Endodermal cell (in vitro differentiated cells): ENCODE results near the gene PACRG. TPM values are rescaled to one million over a fixed set of nuclear protein-coding genes. Genes with fewer than 3 reads are reported as not detected.

ENCODE experiments used
- DNase-seq: peaks from one replicate; pipeline ENCODE4 v3.0.0-alpha.2; 2017
- H3K27ac ChIP-seq: 2 replicates; pipeline ENCODE4 v1.5.1; 2013; ENCODE audit warnings: mild to moderate bottlenecking, low read depth, low read length, moderate library complexity
- H3K27me3 ChIP-seq: 2 replicates; pipeline ENCODE4 v1.6.1; 2013; ENCODE audit warnings: mild to moderate bottlenecking, low read length, moderate library complexity; ENCODE audit not compliant: insufficient read depth, control insufficient read depth, poor library complexity, severe bottlenecking
- H3K36me3 ChIP-seq: 2 replicates; pipeline ENCODE4 v1.7.0; 2013; ENCODE audit warnings: mild to moderate bottlenecking, low read length, moderate library complexity; ENCODE audit not compliant: control insufficient read depth, insufficient read depth
- H3K4me1 ChIP-seq: one replicate; pipeline ENCODE4 v1.7.0; 2013; ENCODE audit warnings: low read length; ENCODE audit not compliant: control insufficient read depth, insufficient read depth
- H3K4me3 ChIP-seq: 2 replicates; pipeline ENCODE4 v1.5.1; 2013; ENCODE audit warnings: mild to moderate bottlenecking, low read length, moderate library complexity
- H3K9ac ChIP-seq: 2 replicates; pipeline ENCODE4 v1.6.1; 2013; ENCODE audit warnings: mild to moderate bottlenecking, low read length, moderate library complexity; ENCODE audit not compliant: poor library complexity, severe bottlenecking; ENCODE audit errors: extremely low read depth
- H3K9me3 ChIP-seq: 2 replicates; pipeline ENCODE4 v1.6.1; 2013; ENCODE audit warnings: mild to moderate bottlenecking, low read length, moderate library complexity; ENCODE audit not compliant: control insufficient read depth
- H3K27ac Mint-ChIP-seq: 2 replicates; pipeline ENCODE4 v1.8.0; 2020; ENCODE audit warnings: mixed read lengths
- H3K27me3 Mint-ChIP-seq: 2 replicates; pipeline ENCODE4 v1.8.0; 2021; ENCODE audit warnings: mild to moderate bottlenecking, mixed read lengths; ENCODE audit not compliant: insufficient read depth
- H3K36me3 Mint-ChIP-seq: 2 replicates; pipeline ENCODE4 v1.8.0; 2020; ENCODE audit warnings: low read depth, mixed read lengths
- H3K4me1 Mint-ChIP-seq: 2 replicates; pipeline ENCODE4 v1.8.0; 2020; ENCODE audit warnings: mixed read lengths
- H3K4me3 Mint-ChIP-seq: 2 replicates; pipeline ENCODE4 v1.8.0; 2020; ENCODE audit warnings: mild to moderate bottlenecking, moderate library complexity, mixed read lengths
- H3K9me3 Mint-ChIP-seq: 2 replicates; pipeline ENCODE4 v1.8.0; 2020; ENCODE audit warnings: mild to moderate bottlenecking, mixed read lengths
- WGBS, 2 experiments: methylation state at CpG; one replicate each; pipeline versions ENCODE4 v1.1.5 to v1.1.7; 2013; ENCODE audit warnings: missing lambda C conversion rate in 2 of 2, mixed read lengths in 1 of 2; ENCODE audit not compliant: insufficient coverage in 1 of 2, insufficient read length in 1 of 2; 5-methylcytosine and 5-hydroxymethylcytosine counted together
- total RNA-seq, 2 donors: library from RNA; stranded (reverse); fragmentation: NEBNext Ultra II Directional in 1 of 2; extraction: Animal tissue kit (Norgen Biotek cat#: 25700) in 1 of 2; gene quantifications; 2 replicates in 1 of 2; 3 replicates in 1 of 2; pipeline ENCODE4 v1.2.1, GENCODE V29; 2021
- TF ChIP-seq, protein P1 (sequence below): fragments of 200-600 bp; sonication (generic); conservative IDR thresholded peaks from 2 replicates; pipeline ENCODE4 v1.5.0; 2021; ENCODE audit warnings: antibody characterized with exemption, mild to moderate bottlenecking

The PACRG gene
- total RNA-seq, 2 donors from 2014 or later = 0.42 to 0.44 TPM

DNA sequence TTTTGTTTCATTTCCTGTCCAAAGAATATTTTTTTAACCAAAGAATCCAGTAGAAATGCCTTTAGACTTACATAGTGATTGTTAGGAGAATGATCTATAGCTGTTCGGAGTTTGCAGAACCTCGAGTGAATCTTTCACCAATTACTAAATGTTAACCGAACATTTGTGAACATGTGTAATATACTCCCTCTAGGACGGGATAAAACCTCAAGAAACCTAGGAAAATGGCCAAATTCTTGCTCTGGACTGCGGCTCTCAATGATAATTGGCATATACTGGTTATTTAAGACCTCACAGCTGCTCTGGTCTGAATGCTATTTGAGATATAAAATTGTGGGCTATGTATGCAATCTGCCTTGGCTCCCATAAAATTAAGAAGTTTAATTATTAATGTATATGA, 137.1 kb downstream of the PACRG start:
- Histone ChIP-seq H3K27ac (no peak overlapping the region), H3K9ac (no peak overlapping the region), H3K27me3 (no peaks in the 10 kb centered on the region), H3K4me1 (no peaks in the 10 kb centered on the region), H3K9me3 (no peaks in the 10 kb centered on the region), H3K4me3 (no peak overlapping the region), H3K36me3 (no peaks in the 10 kb centered on the region)
- Mint-ChIP-seq H3K36me3 (no peaks in the 10 kb centered on the region), H3K27me3 (no peaks in the 10 kb centered on the region), H3K4me3 (no peak overlapping the region), H3K27ac (no peak overlapping the region), H3K9me3 (no peaks in the 10 kb centered on the region), H3K4me1 (peaks cover 4% of the 10 kb centered on the region)
- WGBS, 2 experiments = 89 to 92% methylated on average over 3 to 5 of the region's 5 CpGs
- no peak for DNase-seq
- TF ChIP-seq, protein P1, sequence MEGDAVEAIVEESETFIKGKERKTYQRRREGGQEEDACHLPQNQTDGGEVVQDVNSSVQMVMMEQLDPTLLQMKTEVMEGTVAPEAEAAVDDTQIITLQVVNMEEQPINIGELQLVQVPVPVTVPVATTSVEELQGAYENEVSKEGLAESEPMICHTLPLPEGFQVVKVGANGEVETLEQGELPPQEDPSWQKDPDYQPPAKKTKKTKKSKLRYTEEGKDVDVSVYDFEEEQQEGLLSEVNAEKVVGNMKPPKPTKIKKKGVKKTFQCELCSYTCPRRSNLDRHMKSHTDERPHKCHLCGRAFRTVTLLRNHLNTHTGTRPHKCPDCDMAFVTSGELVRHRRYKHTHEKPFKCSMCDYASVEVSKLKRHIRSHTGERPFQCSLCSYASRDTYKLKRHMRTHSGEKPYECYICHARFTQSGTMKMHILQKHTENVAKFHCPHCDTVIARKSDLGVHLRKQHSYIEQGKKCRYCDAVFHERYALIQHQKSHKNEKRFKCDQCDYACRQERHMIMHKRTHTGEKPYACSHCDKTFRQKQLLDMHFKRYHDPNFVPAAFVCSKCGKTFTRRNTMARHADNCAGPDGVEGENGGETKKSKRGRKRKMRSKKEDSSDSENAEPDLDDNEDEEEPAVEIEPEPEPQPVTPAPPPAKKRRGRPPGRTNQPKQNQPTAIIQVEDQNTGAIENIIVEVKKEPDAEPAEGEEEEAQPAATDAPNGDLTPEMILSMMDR = no peak

DNA sequence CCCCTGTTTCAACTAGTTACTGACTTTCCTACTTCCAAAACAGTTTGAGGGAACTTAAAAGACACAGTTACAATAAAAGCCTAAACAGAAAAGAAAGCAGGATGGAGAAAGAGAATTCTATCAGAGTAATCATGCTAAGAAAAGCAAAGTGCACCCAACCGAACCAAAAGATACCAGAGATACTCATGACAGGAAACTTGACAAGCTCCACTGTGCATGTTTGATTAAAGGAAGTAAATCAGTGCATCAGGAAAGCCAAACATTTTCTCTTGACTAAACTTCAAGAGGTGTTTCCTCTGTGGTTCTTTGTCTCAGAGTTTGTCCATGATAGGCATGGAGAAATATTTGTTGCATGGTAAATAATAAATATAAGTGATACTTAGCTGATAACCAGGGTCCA, 138.9 kb downstream of the PACRG start:
- DNase-seq = no peak
- H3K27me3 Mint-ChIP-seq = no peaks in the 10 kb centered on the region

GRCh38 chr6:162868397-162868796, 140.6 kb downstream of the PACRG start:
- H3K27ac Mint-ChIP-seq = no peak overlapping the region
- Histone ChIP-seq H3K9ac (no peak overlapping the region), H3K4me3 (no peak overlapping the region), H3K9me3 (no peaks in the 10 kb centered on the region), H3K4me1 (no peaks in the 10 kb centered on the region), H3K36me3 (no peaks in the 10 kb centered on the region), H3K27ac (no peak overlapping the region), H3K27me3 (no peaks in the 10 kb centered on the region)
- no peaks in the 10 kb centered on the region for H3K9me3 Mint-ChIP-seq
- peak; percentile 42 for DNase-seq
- H3K36me3 Mint-ChIP-seq = no peaks in the 10 kb centered on the region
- WGBS, 2 experiments = 95 to 100% methylated on average over 7 to 15 of the region's 18 CpGs
- no peak overlapping the region for H3K4me3 Mint-ChIP-seq
- TF ChIP-seq, protein P1 = no peak
- no peaks in the 10 kb centered on the region for H3K27me3 Mint-ChIP-seq
- H3K4me1 Mint-ChIP-seq = no peaks in the 10 kb centered on the region

More for the DNA sequence above, 138.9 kb downstream of the PACRG start:
- no peak overlapping the region for H3K27ac Mint-ChIP-seq
- H3K4me3 Mint-ChIP-seq = no peak overlapping the region
- WGBS, 2 experiments = 85 to 90% methylated on average over 1 of the region's 1 CpG
- Histone ChIP-seq H3K9ac (no peak overlapping the region), H3K27me3 (no peaks in the 10 kb centered on the region), H3K4me1 (no peaks in the 10 kb centered on the region), H3K36me3 (no peaks in the 10 kb centered on the region), H3K27ac (no peak overlapping the region), H3K4me3 (no peak overlapping the region), H3K9me3 (no peaks in the 10 kb centered on the region)
- H3K9me3 Mint-ChIP-seq = no peaks in the 10 kb centered on the region
- no peaks in the 10 kb centered on the region for H3K36me3 Mint-ChIP-seq
- TF ChIP-seq, protein P1 = no peak
- no peaks in the 10 kb centered on the region for H3K4me1 Mint-ChIP-seq
